SJSA1 (cell line): Measurements from ENCODE around the gene NISCH. TPM values are rescaled to one million over a fixed set of nuclear protein-coding genes. Genes with fewer than 3 reads are reported as not detected.
A peak's percentile ranks its signal among the peaks of the same experiment; 100 is the strongest.

Experiments
- DNase-seq, 2 experiments: peaks; one replicate each; pipeline ENCODE4 v3.0.0-alpha.2; 2015 to 2020; ENCODE audit warnings: low spot score in 2 of 2, low read depth in 1 of 2
- H3K27ac ChIP-seq: fragments of 250-450 bp; sonication (Bioruptor Pico); 2 replicates; pipeline ENCODE4 v1.5.1; 2020; ENCODE audit warnings: mild to moderate bottlenecking, moderate library complexity
- H3K27me3 ChIP-seq: fragments of 250-450 bp; sonication (Bioruptor Pico); replicated peaks from 2 replicates; pipeline ENCODE4 v1.5.1; 2020; ENCODE audit warnings: mild to moderate bottlenecking, moderate library complexity
- H3K36me3 ChIP-seq: fragments of 250-450 bp; sonication (Bioruptor Pico); 2 replicates; pipeline ENCODE4 v1.5.1; 2020; ENCODE audit warnings: mild to moderate bottlenecking
- H3K4me1 ChIP-seq: fragments of 250-450 bp; sonication (Bioruptor Pico); replicated peaks from 2 replicates; pipeline ENCODE4 v1.6.1; 2021; ENCODE audit warnings: mild to moderate bottlenecking
- H3K4me3 ChIP-seq: fragments of 250-450 bp; sonication (Bioruptor Pico); 2 replicates; pipeline ENCODE4 v1.5.1; 2020; ENCODE audit warnings: mild to moderate bottlenecking
- H3K9me3 ChIP-seq: fragments of 250-450 bp; sonication (Bioruptor Pico); replicated peaks from 2 replicates; pipeline ENCODE4 v1.5.1; 2020; ENCODE audit warnings: mild to moderate bottlenecking
- total RNA-seq: library from RNA; depleted of rRNA; stranded (reverse); fragments of >200 nt; shearing (Covaris generic); gene quantifications from 2 replicates; pipeline ENCODE4 v1.2.3, GENCODE V29; 2014

Gene NISCH
- total RNA-seq, 1 experiment from 2014 or later: 22.4 TPM

- Histone ChIP-seq H3K4me3 (no peak overlapping the region), H3K27me3 (no peaks in the 10 kb centered on the region), H3K27ac (no peak overlapping the region), H3K36me3 (no peaks in the 10 kb centered on the region), H3K4me1 (peaks cover 11% of the 10 kb centered on the region), H3K9me3 (no peaks in the 10 kb centered on the region)
- no peak for DNase-seq
These were observed 48.5 kb downstream of the NISCH start for GRCh38 chr3:52503788-52504424.

- Histone ChIP-seq H3K36me3 (no peaks in the 10 kb centered on the region), H3K27ac (no peak overlapping the region), H3K9me3 (no peaks in the 10 kb centered on the region)
These were observed 49.6 kb downstream of the NISCH start for GRCh38 chr3:52504977-52505376.

GRCh38 chr3:52506266-52506966 is 51.0 kb downstream of the NISCH start:
- H3K9me3 ChIP-seq: no peaks in the 10 kb centered on the region
- no peak overlapping the region for H3K27ac ChIP-seq
- H3K36me3 ChIP-seq: no peaks in the 10 kb centered on the region
- H3K4me3 ChIP-seq: no peak overlapping the region
- H3K27me3 ChIP-seq: no peaks in the 10 kb centered on the region
- peaks cover 11% of the 10 kb centered on the region for H3K4me1 ChIP-seq
- no peak for DNase-seq

More at GRCh38 chr3:52504977-52505376, 49.6 kb downstream of the NISCH start:
- H3K4me3 ChIP-seq: no peak overlapping the region
- no peaks in the 10 kb centered on the region for H3K27me3 ChIP-seq
- DNase-seq: no peak
- H3K4me1 ChIP-seq: peaks cover 11% of the 10 kb centered on the region

GRCh38 chr3:52507359-52507758 is 52.0 kb downstream of the NISCH start:
- H3K27ac ChIP-seq: no peak overlapping the region
- no peaks in the 10 kb centered on the region for H3K27me3 ChIP-seq
- H3K36me3 ChIP-seq: no peaks in the 10 kb centered on the region
- H3K4me3 ChIP-seq: no peak overlapping the region
- DNase-seq: peak; percentile 61 to 73
- no peaks in the 10 kb centered on the region for H3K9me3 ChIP-seq
- peaks cover 11% of the 10 kb centered on the region for H3K4me1 ChIP-seq

GRCh38 chr3:52509753-52510328 is 54.4 kb downstream of the NISCH start:
- Histone ChIP-seq H3K27ac (no peak overlapping the region), H3K36me3 (no peaks in the 10 kb centered on the region), H3K27me3 (no peaks in the 10 kb centered on the region), H3K4me3 (no peak overlapping the region), H3K9me3 (no peaks in the 10 kb centered on the region), H3K4me1 (peaks cover 11% of the 10 kb centered on the region)
- DNase-seq: no peak

GRCh38 chr3:52511509-52511908 is 56.1 kb downstream of the NISCH start:
- H3K4me1 ChIP-seq: peaks cover 11% of the 10 kb centered on the region
- no peaks in the 10 kb centered on the region for H3K36me3 ChIP-seq
- H3K27ac ChIP-seq: no peak overlapping the region
- H3K9me3 ChIP-seq: no peaks in the 10 kb centered on the region
- no peaks in the 10 kb centered on the region for H3K27me3 ChIP-seq
- H3K4me3 ChIP-seq: no peak overlapping the region
- no peak for DNase-seq

- H3K27me3 ChIP-seq: no peaks in the 10 kb centered on the region
- no peaks in the 10 kb centered on the region for H3K36me3 ChIP-seq
- no peak for DNase-seq
- no peak overlapping the region for H3K4me3 ChIP-seq
- no peaks in the 10 kb centered on the region for H3K9me3 ChIP-seq
- peaks cover 6% of the 10 kb centered on the region for H3K4me1 ChIP-seq
- no peak overlapping the region for H3K27ac ChIP-seq
These were observed 56.7 kb downstream of the NISCH start for GRCh38 chr3:52512105-52512504.

- no peak overlapping the region for H3K4me3 ChIP-seq
- H3K4me1 ChIP-seq: no peaks in the 10 kb centered on the region
- no peaks in the 10 kb centered on the region for H3K36me3 ChIP-seq
- no peak for DNase-seq
- no peak overlapping the region for H3K27ac ChIP-seq
- no peaks in the 10 kb centered on the region for H3K27me3 ChIP-seq
- H3K9me3 ChIP-seq: no peaks in the 10 kb centered on the region
These were observed 57.3 kb downstream of the NISCH start for GRCh38 chr3:52512727-52513126.

- no peaks in the 10 kb centered on the region for H3K4me1 ChIP-seq
- no peaks in the 10 kb centered on the region for H3K9me3 ChIP-seq
- H3K27ac ChIP-seq: no peak overlapping the region
- H3K4me3 ChIP-seq: no peak overlapping the region
- no peak for DNase-seq
- no peaks in the 10 kb centered on the region for H3K36me3 ChIP-seq
- H3K27me3 ChIP-seq: no peaks in the 10 kb centered on the region
These were observed 57.9 kb downstream of the NISCH start for GRCh38 chr3:52513281-52513680.

- Histone ChIP-seq H3K4me3 (no peak overlapping the region), H3K36me3 (no peaks in the 10 kb centered on the region), H3K9me3 (no peaks in the 10 kb centered on the region), H3K27ac (no peak overlapping the region), H3K27me3 (no peaks in the 10 kb centered on the region), H3K4me1 (no peaks in the 10 kb centered on the region)
- no peak for DNase-seq
These were observed 59.2 kb downstream of the NISCH start for GRCh38 chr3:52514576-52514975.

- DNase-seq: no peak
- H3K4me3 ChIP-seq: no peak overlapping the region
- H3K27ac ChIP-seq: no peak overlapping the region
- no peaks in the 10 kb centered on the region for H3K27me3 ChIP-seq
- no peaks in the 10 kb centered on the region for H3K36me3 ChIP-seq
- no peaks in the 10 kb centered on the region for H3K9me3 ChIP-seq
- H3K4me1 ChIP-seq: no peaks in the 10 kb centered on the region
These were observed 59.8 kb downstream of the NISCH start for GRCh38 chr3:52515192-52515591.

GRCh38 chr3:52516509-52517195 is 61.2 kb downstream of the NISCH start:
- no peak overlapping the region for H3K4me3 ChIP-seq

GRCh38 chr3:52517796-52518722 is 62.7 kb downstream of the NISCH start:
- H3K4me1 ChIP-seq: no peaks in the 10 kb centered on the region
- no peak overlapping the region for H3K27ac ChIP-seq
- H3K36me3 ChIP-seq: no peaks in the 10 kb centered on the region
- no peak for DNase-seq
- H3K9me3 ChIP-seq: no peaks in the 10 kb centered on the region
- H3K27me3 ChIP-seq: no peaks in the 10 kb centered on the region
- H3K4me3 ChIP-seq: no peak overlapping the region

More at GRCh38 chr3:52516509-52517195, 61.2 kb downstream of the NISCH start:
- Histone ChIP-seq H3K4me1 (no peaks in the 10 kb centered on the region), H3K36me3 (no peaks in the 10 kb centered on the region), H3K27ac (no peak overlapping the region), H3K27me3 (no peaks in the 10 kb centered on the region), H3K9me3 (no peaks in the 10 kb centered on the region)
- DNase-seq: no peak
